LHCN-M2 (cell line): ENCODE data around the gene INPP4B. TPM values are rescaled to one million over a fixed set of nuclear protein-coding genes. Genes with fewer than 3 reads are reported as not detected.
"Not testable (repeated sequence)": the region's sequence is repeated elsewhere in the genome, so short reads cannot be mapped to it uniquely, and the experiment has no call there.

ENCODE experiments used
- DNase-seq: peaks from one replicate; pipeline ENCODE4 v3.0.0-alpha.2; 2012; ENCODE audit warnings: low read depth
- total RNA-seq: library from RNA; depleted of rRNA; stranded (reverse); fragments of >200 nt; gene quantifications from 2 replicates; pipeline ENCODE4 v1.2.3, GENCODE V29; 2014

The INPP4B gene
- total RNA-seq, 1 experiment from 2014 or later = 23.0 TPM

DNA sequence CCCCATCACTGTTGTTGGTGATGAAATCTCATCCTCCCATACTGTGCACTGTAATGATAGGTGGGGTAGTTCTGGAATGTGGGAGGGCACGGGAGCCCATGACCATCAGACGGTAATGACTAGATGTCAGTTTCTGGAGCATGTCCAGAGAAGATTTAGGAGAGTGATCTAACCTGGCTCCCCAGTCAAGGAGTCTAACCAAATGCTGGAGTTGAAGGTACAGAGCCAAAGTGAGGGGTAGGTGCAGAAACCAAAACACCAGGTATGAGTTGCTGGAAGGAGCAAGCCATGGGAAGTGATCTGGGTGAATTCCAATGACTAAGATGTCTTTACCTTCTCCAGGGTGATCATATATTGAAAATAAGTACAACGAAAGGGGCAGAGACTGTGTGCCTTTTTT, 296.9 kb downstream of the INPP4B start:
- DNase-seq = no peak

DNA sequence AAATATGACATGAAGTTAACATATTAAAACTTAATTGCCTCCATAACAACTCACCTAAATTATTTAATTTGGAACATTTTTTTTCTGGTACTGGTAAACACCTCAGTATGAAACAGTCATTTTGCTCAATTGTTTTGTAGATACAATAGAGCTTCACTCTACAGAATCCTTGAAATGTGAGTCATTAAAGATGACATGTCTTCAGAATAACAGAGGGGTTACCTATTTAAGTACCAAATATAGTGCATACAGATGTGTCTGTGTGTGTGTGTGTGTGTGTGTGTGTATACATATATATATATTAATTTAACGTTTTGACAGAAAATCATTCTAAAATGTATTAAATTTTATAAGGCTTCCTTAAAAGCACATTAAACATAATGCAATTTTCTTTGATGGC, 297.6 kb downstream of the INPP4B start:
- no peak for DNase-seq

GRCh38 chr4:142547974-142548373, 298.1 kb downstream of the INPP4B start:
- DNase-seq = no peak

GRCh38 chr4:142544594-142544993, 301.5 kb downstream of the INPP4B start:
- no peak for DNase-seq

DNA sequence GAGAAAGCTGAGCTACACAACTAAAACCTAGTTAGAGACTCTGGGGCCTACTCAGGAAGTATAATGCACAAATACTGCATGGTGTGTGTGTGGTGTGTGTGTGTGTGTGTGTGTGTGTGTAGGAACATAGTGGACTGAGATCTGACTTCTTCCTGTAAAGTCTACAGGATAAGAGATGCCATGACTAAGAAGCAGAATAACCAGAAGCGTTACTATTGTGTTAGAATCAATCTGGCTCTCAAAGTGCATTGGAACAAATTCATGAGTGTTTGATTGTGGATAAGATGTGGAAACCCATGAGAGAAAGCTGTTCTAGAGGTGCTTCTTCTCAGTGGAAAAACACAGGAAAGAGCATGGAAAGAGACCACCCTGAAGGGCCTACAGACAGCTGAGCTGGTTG, 302.1 kb downstream of the INPP4B start:
- no peak for DNase-seq

- DNase-seq = no peak
Observed at GRCh38 chr4:142540483-142540804, 305.7 kb downstream of the INPP4B start.

DNA sequence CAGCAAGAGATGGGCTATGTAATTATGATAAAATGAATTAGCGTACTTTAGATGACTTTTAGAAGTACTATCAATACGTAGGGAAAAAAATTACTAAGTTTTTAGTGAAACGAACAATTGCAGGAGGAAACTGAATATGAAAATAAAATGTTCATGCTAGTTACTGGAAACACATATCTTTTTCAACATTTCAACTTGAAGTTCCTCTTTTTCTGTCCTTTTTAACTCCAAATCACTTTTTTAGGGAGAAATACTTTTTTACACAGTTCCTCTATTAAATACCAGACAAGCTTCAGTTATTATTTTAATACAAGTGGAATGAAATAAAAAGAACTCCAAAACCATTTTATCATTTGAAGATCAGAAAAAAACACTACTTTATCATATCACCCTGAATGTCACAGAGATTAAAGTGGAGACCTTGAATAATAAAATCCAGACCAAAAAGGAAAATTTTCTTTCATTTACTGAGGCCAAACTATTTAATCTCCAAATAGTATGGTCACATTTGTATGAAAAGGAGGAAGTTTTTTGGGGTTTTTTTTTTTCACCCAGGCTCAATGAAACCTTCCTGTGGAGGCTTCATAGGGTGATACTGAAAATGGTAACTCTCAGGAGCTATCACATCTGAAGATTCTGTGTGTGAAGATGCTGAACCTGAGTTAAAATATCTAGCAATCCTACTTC, 306.2 kb downstream of the INPP4B start:
- DNase-seq = no peak

DNA sequence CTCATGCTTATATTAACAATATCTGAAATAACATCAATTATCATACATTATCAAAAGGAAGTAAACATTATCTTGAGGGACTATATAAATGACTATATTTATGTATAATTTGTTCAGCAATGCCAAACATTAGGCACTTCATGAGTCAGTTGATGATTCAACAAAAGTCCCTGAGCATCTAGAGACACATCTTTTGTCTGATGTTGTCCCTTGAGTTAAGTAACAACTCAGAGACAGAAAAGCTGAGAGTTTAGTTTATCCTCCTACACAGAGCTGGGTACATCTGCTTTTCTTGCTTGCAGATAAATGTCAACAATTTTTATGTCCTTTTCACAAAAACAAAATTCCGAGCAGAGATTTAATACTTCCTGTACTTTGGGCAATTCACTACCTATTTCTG, 311.1 kb downstream of the INPP4B start:
- DNase-seq = peak; percentile 53

DNA sequence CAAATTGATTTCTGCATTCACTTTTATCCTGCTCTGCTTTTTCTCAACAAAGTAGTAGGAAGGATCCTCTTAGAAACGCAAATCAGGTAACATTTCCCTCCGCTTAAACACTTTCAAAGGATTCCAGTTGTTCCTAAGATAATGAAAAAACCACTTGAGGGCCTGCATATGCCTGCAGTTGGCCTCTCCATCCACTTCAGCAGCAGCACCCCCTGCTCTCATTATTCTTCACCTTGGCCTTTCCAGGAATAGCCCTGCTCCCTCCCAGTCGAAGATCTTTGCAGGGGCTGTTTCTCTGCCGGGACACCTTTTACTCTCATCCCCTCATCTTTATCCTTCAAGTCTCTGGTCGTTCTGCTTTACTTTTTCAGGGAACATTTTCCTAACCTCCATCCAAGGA, 314.0 kb downstream of the INPP4B start:
- DNase-seq = no peak

DNA sequence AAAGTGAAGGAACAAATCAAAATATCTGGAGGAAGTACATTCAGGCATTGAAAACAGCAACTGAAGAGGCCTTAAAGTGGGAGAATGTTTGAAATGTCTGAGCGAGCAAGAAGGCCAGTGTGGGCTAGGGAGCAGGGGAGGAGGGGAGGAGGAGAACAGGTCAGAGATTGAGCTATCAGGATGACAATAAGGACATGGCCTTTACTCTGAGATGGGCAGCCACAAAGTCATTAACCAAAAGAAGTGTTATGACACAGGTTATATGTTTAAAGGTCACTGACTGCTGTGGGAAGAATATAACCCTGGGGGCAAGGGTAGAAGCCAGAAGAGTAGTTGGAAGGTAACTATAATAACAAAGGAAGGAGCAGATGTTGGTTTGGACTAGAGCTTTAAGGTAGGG, 315.4 kb downstream of the INPP4B start:
- no peak for DNase-seq

DNA sequence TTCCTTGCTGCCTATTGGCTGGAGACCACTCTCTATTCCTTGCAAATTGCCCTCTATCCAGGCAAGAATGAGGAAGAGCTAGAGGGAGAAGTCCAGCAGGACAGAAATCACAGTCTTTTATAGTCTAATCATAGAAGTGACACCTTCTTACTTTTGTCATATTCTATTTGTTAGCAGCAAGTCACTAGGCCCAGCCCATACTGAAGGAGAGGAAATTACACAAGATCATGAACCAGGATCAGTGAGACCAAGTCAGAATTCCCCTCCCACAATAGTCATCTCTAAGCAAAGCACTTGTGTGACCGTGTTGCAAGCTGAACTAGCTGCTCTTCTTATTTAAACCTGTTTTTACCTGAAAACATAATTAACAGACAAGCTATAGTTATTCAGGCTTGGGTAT, 317.7 kb downstream of the INPP4B start:
- no peak for DNase-seq

- no peak for DNase-seq
Observed at GRCh38 chr4:142523111-142523510, 323.0 kb downstream of the INPP4B start.

GRCh38 chr4:142519342-142519741, 326.8 kb downstream of the INPP4B start:
- no peak for DNase-seq

DNA sequence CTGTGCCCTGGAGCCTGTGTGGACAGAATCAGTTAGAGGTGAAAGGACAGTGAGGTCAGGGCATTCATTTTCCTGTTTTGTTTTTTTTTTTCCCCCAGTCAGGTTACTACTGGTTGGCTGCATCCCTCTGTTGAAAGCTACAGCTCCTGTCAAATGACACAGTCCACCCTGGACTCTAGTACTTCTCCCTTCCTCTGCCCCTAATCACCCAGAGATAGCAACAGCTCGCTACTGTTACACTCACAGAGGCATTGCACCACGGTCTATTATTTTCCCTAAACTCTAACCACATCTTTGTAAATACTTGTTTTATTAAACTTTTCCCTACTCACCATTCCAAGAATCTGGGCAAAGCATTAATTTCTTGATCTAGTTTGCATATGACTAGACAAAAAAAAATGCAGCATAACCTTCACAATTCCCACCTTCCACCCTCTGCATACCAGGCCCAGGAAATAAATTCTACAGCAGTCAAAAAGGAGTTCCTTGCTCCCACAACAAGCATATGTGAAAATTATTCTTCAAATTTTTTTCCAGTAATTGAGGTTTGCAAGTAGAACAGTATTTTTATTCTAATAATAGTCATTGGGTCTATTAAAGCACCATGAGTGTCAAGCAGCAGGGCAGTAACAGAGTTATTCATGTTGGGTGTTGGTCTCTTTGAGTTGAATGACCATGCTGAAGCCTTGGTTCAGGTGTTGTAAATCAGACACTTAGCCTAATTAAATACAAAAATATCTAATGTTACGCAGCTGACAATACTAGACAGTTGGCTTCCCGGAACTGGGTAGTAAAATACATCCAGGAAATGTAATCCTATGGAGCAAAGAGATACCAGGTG, 329.2 kb downstream of the INPP4B start:
- DNase-seq = peak; percentile 28

DNA sequence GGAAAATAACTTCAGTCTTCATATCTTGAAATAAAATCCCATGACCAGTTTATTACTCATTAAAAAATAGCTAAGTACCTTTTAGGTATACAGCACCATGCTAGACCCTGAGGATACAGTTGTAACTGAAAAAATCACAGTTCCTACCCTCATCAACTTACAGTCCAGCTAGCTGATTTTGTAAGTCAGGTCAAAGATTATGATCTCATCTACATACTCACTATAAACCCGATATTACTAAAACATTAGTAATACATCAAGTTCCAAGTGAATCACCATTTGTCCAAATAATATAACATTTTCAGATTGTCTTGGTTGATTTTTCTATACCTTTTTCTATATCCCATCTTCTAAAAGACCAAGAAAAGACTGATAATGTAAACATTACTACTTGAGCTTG, 333.9 kb downstream of the INPP4B start:
- DNase-seq = peak; percentile 32

- no peak for DNase-seq
Observed at GRCh38 chr4:142509881-142510280, 336.2 kb downstream of the INPP4B start.

DNA sequence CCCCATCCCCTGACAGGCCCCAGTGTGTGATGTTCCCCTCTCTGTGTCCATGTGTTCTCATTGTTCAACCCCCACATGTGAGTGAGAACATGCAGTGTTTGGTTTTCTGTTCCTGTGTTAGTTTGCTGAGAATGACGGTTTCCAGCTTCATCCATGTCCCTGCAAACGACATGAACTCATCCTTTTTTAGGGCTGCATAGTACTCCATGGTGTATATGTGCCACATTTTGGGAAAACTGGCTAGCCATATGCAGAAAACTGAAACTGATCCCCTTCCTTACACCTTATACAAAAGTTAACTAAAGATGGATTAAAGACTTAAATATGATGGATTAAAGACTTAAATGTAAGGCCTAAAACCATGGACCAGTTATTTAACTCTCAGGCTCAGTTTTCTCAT, 336.7 kb downstream of the INPP4B start:
- DNase-seq = not testable (repeated sequence)

- no peak for DNase-seq
Observed at GRCh38 chr4:142500966-142501365, 345.1 kb downstream of the INPP4B start.

DNA sequence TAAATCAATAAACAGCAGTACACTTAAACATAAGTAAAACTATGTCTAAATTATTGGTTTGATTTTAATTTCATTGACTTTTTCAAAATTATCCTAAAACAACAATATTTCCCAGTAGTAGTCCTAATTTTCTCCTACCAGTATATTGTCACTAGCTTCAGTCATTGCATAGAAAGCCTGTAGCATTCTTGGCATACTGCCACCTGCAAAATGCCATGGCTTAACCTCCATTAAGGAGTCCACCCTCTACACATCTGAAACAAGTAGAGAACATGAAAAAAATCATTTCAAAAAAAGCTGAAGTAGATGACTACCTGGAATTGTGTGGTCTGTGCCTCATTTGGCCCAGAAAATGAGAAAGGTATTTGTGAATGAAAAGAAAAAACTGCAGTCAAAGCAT, 348.5 kb downstream of the INPP4B start:
- no peak for DNase-seq

GRCh38 chr4:142493255-142494110, 352.6 kb downstream of the INPP4B start:
- peak; percentile 22 for DNase-seq

DNA sequence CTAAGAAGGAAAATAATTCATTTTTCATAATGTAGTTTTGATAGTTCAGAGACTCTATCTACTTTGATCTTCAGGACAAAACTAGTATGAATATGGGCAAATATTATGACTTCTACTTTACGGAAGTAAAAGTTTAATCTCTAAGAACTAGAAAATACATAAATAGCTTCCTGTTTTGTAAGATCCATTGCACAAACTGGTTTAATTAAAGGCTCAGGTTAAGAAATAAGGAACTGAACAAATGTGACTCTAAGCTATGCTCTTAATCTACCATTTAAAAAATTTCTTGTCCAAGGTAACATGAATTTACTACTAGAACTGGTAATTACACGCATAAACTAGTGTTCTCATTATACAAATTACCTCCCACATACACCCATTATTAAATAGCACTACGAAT, 360.6 kb downstream of the INPP4B start:
- DNase-seq = no peak

GRCh38 chr4:142480244-142480643, 365.9 kb downstream of the INPP4B start:
- peak; percentile 51 for DNase-seq
